Iris pigment epithelial cell (primary cell): ENCODE measurements around the gene CDC6.

Experiments used
- DNase-seq: peaks from one replicate; pipeline ENCODE4 v3.0.0-alpha.2; 2011; ENCODE audit warnings: low read depth

CDC6 gene

DNA sequence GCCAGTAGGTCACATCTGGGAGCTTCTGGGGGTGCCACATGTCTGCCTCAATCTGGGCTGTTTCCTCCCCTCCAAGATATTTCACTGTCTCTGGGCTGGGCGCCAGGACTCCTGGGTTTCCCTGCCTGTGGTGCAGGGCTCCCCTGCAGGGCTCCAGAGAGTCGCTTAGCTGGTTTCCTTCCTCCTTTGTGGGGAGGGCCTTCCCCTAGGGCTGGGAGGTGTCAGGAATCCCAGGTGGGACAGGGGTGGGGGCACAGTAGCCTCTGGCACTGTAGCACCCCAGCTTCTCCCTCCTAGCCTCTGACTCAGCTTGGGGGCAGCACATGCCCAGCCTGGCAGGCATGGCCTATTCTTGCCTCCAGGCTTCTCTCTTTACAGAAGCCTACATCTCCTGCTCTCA, 23.9 kb downstream of the CDC6 start:
- DNase-seq = no peak

GRCh38 chr17:40312131-40312731, 24.6 kb downstream of the CDC6 start:
- DNase-seq = no peak

GRCh38 chr17:40312893-40313667, 25.4 kb downstream of the CDC6 start:
- DNase-seq = no peak

- no peak for DNase-seq
Measured at GRCh38 chr17:40313668-40314583, 26.2 kb downstream of the CDC6 start.

DNA sequence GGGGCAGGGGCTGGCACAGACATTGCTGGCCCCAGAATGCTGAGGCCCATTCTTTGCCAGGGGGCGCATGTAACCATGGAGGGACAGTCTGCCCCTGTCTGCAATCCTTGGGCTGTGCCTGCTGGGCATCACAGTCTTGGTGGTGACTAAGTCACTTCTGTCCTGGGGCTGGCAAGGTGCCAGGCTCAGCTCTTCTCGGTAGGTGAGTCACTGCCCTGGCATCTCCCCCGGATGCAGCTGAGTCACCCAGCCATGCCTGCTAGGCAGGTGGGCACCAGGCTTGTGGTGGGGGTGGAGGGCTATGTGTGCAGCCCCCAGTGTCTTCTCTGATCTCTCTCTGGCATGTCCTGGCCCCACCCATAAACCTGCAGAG, 26.9 kb downstream of the CDC6 start:
- peak; percentile 82 for DNase-seq

DNA sequence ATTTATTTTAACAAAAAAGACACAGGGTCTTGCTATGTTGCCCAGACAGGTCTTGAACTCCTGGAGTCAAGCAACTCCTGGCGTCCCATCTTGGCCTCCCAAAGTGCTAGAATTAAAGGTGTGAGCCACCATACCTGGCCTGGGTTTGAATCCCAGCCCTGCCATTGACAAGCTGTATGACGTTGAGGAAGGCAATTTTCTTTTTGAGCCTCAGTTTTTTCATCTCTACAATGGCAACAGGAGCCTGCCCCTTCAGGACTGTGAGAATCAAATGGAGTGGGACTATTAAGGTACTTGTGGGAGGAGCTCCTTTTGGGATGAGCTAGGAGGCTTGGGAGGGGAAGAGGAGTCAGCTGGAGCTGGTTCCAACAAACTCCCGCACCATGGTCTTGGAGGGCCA, 27.5 kb downstream of the CDC6 start:
- no peak for DNase-seq

DNA sequence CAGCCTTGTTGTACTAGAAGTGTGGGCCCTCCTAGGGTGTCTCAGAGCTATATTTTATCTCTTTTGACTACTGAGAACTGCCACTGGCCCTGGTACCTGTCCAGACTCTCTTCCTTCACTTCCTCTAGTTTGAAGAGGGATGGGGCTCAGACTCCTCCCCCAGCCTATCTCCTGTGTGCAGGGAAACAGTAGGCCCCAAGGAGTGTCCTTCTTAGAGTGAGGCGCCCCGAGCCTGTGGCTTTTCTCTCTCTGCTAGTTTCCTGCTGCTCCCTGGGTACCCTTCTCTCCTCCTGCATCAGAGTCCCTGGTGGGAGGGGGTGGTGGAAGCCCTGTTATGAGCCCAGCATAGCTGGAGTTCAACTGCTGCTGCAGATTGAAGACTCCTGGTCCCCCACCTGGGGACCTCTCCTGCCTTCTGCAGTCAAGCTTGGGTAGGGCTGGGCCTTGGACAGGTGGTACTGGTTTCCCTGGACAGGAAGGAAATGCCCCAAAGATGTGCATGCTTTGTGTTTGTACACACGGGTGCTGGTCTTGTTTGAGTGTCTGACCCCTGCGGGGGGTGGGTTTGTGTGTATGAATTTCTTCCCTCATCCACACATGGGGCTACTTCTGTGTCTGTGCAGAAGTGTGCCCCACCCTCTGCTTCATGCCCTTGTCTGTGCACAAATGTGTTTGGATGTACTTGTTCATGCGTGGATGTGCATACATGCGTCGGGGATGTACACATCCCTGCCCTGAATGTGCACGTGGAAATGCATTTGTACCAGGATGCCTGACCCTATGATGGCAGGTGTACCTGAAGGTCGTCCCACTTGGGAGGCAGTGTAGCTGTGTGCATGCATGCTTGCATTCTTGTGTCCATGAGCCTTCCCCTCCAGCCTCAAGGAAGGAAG, 28.2 kb downstream of the CDC6 start:
- DNase-seq = no peak

DNA sequence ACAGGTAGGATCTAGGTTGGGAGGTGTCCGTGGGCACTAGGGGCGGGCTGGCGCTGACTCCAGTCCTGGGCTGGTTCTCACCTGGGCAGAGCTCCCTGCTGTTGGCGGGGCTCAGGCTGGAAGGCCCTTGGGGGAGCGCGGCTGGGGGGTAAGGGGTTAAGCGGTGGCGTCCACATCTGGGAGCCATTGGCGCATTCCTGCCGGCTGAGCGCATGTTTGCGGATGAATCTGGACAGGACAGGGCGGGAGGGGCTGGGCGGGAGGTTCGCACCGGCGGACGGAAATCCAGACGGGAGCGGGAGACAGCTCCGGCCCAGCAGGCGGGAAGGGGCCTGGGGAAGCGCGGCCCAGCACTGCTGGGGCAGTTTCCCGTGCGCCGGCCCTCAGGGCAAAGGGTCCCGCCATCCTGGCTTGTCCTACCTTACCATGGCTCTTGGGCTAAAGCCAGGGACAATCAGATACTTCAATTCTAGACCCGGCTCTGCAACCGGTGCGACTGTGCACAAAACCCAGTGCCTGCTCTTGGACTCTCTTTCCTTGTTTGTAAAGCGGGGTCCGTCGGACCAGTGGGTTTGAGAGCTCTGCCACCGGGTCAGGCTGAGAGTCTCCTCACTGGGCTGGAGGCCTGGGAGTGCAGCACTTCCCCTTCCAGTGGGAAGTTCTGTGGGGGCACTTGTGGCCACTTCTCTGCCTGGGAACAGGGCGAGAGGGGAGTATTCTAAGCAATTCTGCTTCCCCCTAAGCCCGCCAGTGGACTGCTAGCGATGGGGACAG, 29.1 kb downstream of the CDC6 start:
- DNase-seq = peak; percentile 73

DNA sequence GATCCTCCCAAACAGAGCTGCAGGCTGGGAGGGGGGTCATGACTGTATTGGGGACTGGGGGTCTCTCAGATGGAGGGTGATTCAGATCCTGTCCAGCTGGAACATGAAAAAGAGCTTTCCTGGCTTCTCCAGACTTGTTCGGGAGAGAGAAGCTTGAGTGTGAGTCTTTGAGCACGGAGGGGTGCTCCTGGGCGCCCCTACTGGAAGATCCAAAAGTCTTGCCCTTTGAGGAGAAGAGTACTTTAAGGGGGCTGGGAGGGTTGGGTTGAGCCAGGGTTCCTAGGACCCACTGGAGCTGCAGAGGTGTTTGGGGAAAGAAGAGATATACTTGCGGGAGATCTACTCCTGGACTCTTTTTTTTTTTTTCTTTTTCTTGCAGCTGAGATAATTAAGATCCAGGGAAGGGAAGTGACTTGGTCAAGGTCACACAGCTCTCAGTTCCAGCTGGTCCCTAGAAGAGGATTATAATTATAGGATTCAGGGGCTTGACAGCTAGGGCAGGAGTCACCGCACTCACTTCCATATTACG, 29.7 kb downstream of the CDC6 start:
- peak; percentile 75 for DNase-seq

- peak; percentile 97 for DNase-seq
Measured at GRCh38 chr17:40317880-40318829, 30.5 kb downstream of the CDC6 start.

DNA sequence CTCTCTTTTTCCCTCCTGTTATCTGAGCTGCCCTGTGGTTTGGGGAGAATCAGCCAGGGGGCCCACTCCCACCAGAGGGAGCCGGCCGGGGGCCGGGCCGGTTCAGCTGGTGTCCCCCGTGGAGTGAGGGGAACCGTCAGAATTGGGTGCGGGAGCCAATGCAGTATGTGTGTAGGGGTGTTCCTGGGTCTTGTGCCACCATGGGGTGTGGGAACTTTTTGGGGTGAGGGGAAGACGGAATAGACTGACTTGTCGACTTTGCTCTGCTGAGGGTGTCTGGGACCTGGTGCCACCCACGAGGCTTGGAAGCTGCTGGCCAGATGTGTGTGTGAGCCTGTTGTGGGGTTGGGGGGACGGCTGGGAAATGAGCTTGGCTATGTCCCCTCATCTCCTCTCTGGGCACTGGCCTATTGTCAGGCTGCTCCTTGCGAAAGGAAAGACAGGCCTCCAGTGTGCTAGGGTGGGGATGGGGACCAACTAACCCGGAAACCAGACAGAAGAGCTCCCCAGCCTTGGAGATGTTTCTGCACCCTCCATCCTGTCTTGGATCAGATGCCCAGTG, 31.2 kb downstream of the CDC6 start:
- no peak for DNase-seq

DNA sequence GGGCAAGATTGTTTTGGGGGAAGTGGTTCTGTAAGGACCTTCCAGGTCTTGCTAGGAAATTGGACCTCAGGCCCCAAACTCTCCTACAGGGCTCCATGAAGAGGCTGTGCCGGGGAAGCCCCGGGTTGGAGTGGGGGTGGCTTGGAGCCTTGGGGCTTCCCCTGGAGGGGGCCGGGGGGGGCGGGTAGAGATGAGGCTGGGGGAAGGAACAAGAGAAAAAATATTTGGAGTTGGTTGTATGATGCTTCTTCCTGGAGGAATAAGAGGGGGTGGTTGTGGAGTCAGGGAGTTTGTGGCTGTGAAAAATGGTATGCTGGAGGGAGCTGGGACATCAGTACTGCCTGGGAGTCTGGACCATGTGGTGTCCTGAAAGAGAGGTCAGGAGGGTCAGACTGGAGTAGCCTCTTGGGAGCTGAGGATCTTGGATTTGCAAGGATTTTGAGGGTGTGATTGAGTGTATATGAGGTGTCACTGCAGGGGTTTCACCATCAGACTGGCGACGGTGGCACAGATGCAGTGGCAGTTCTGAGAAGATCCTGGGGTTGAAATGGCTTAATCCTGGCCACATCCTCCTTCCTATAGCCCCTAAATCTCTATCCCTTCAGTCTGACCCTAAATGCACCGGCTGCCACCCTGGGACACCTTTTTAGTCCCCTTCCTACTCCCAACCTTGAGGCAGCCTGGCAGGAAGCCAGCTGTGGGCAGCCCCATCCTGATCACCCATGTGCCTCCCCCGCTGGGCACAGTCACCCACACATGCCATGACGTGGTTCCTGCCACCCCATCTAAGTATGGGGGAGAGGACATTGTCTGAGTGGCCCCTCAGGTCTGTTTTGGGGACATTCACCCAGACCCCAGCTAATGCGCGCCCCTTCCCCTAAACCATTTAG, 32.2 kb downstream of the CDC6 start:
- no peak for DNase-seq

DNA sequence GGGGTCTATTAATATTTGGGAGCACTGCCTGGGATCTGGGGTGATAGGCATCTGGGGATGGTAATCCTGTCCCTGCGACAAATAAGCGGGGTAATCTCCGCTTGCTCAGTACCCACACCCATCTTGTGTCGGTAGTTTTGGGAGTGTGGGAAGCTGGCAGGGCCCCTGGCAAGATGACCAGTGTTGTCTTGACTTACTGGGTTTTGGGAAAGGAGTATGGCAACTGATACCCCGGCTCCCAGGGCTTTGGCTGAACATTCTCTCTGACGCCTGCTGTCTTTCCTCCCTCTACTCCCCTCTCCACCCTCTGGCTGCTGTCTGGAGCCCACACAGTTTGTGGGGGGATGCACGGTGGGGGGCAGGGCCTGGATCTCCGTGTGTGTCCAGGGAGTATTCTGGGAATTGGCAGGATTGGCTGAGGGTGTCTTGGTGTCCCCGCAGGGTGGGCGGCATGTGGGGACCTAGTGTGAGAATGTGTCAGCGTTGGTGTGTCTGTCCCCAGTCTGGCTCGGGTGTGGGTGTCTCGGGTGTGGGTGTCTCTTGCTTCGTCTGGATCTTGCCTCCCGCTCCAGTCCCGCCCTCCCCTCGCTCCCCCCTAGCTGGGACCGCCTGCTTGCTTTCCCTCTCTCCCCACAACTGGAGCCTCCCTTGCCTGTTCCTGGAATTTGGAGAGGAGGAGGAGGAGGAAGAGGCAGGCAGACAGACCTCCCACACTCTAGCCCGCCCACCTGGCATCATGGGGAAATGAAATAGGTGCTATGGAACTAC, 33.3 kb downstream of the CDC6 start:
- DNase-seq = no peak

DNA sequence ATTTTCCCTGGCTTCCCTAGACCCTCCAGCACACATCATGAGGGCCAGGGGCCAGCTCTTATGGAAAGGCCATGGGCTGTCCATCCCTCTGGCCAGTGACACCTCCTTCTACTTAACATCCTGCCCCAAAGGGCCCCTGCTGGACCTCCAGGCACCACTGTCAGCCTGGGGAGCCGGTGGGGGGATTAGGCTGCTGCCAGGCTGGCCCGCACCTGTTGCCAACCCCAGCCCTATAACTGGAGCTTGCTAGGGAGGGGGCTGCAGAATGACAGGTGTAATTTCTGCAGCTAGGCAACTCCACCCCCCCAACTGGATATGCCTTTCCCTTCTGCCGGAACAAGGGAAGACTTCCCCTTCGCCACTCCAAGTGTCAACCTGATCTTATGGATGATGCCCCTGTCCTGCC, 33.8 kb downstream of the CDC6 start:
- no peak for DNase-seq

DNA sequence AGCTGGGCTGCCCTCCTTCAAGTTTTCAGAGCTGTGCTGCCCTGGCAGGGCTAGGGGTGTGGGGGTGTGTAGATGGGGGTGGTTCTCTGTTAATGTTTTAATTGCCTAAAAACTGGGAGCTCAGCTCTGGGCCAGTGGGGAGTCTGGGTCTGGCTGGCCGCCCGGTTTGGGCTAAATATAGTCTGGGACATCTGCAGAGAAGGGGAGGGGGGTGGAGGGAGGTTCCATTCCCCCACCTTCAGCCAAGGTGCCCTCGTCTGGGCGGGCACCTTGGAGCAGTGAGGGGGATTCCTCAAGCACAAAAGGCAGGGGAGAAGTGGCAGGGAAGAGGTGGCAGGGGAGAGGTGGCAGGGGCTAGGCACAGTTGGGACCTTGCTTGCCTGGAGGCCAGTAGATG, 34.3 kb downstream of the CDC6 start:
- no peak for DNase-seq

- DNase-seq = peak; percentile 73
Measured at GRCh38 chr17:40322358-40323315, 35.0 kb downstream of the CDC6 start.
